ENCODE results near the gene ALDH1A3.
A peak's percentile ranks its signal among the peaks of the same experiment; 100 is the strongest.
"Not testable (repeated sequence)": the region's sequence is repeated elsewhere in the genome, so short reads cannot be mapped to it uniquely, and the experiment has no call there.

ALDH1A3 gene

DNA sequence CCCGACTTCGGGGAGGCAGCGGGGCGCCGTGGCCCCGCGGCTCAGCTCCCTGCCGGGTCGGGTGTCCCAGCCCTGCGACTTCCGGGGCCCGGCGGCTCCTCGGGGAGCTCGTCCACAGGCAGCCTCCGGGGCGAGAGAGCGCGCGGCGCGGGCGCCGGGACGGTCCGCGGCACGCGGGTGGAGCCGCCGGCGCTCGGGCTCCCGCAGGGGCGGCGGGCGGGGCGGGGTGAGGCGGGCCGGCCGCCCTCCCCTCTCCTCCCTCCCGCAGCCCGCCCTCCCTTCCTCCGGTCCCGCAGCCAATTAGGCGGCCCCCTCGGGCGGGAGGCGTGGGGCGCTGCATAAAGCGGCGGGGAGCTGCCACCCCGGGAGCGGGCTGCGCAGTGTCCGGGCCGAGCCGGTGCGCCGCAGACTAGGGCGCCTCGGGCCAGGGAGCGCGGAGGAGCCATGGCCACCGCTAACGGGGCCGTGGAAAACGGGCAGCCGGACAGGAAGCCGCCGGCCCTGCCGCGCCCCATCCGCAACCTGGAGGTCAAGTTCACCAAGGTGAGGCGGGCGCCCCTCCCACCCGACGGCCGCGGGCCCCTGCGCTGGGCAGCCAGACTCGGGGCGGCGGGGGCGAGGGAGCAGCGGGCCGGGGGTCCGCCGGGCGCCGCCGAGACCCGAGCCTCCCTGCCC is at the start of gene ALDH1A3:
Gene ALDH1A3 (plus strand): TSS at position 368 of the 675 bp plus-strand sequence. CDS start 77 bp downstream, at position 445.
- DNase-seq (ENCODE audit: extremely low read depth in 1 of 2, low read depth in 1 of 2): no peak

DNA sequence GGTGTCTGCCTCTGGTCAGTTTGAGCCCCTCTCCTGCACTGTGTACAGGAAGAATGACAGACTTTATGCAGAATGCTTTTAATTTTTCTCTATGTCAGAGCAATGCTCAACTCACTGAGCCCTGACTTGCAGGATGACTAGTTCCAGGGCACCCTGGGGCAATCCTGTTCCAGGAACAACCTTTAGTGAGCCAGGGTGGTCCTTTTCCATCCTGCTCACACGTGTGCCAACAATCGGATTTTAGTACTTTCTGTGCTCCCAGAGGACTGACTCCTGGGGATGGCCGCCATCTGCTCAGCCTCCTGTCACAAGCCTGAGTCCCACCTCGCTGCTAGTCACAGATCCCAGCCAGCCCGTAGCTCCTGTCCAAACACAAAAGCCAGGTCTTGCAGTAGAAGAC is 48.2 kb upstream of the ALDH1A3 start:
- no peak for DNase-seq (ENCODE audit: extremely low read depth in 1 of 2, low read depth in 1 of 2)

DNA sequence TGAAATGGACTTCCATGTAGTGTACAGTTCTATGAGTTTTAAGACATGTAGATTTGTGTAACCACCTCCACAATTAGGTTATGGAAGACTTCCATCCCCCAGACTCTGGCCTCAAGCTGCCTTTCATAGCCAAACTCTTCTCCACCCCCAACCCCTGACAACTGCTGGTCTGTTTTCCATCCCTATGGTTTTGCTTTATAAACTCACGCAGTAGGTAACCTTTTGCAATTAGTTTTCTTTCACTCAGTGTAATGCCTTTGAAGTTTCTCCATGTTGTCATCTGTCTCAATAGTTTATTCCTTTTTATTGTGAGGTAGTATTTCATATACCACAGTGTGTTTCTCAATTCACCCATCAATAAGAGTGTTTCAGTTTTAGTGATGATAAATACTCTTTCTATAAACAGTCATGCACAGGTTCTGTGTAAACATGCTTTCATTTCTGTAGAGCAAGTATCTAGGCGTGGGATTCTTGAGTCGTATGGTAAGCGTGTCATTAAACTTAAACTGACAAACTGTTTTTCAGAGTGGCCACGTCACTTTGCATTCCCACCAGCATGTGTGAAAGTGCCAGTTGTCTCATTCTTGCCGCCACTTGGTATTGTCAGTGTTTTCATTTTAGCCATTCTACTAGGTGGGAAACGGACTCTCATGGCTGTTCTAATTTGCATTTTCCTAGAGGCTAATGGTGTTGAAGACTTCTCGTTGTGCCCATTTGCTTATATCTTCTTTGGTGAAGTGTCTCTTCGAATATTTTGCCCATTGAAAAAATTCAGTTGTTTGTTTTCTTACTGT is 47.3 kb upstream of the ALDH1A3 start:
- no peak for DNase-seq (ENCODE audit: extremely low read depth in 1 of 2, low read depth in 1 of 2)

DNA sequence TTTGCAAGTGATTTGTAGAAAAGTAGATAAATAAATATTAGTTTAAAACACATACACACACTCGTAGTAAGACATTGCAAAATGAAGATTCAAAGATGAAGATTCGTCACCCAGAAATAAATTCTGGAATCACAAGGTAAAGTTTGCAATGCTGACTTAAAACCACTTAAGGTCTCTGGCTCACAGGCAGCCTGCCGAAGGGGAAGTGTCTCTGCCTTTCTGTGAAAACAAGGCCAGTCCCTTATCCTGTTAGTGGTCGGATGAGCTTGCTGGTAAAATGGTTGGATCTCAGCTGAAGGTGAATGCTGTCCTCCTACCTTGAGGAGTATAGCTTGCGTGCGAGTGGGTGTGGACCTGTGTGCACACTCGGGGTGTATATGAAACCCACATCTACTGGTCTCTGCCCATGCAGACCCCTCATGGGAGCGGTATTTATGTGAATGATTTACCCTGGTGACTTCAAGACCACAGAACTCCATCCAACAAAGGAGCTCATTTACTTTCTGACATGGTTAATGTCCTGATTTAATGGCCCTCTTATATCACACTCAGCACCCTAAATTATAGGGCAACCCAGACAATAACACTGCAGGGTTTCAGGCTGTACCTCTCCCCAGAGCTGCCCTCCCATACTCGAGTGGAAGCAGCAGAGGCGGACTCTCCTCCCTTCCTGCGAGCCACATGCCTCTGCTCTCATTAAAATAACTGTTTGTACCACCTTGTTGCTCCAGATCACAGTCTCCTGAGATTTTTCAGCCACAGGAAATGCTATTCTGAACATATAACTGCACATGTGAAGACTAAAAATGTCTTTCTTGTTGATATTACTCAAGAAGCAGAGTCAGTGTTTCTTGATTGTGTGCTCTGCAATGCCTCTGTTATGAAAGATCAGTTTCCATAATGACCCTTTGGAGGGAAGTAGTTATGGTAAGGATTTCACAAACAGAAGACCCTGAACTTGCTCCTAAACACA is 45.9 kb upstream of the ALDH1A3 start:
- no peak for DNase-seq (ENCODE audit: extremely low read depth in 1 of 2, low read depth in 1 of 2)

DNA sequence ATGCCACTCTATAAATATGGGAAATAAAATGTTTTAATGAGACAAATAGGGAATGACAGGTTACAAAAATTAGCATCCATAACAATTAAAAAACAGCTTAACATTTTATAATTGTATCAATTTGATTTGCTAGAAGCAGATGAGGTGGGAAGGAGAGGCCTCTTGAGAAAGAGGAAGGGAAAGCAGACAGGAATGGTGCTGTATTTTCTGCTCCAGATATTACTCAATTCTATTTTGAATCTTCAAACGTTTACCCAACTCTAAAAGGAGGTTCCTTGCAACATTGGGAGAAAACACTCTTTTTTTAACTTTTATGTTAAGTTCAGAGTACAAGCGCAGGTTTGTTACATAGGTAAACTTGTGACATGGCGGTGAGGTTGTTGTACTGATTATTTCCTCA is 44.9 kb upstream of the ALDH1A3 start:
- DNase-seq (ENCODE audit: extremely low read depth in 1 of 2, low read depth in 1 of 2): no peak

DNA sequence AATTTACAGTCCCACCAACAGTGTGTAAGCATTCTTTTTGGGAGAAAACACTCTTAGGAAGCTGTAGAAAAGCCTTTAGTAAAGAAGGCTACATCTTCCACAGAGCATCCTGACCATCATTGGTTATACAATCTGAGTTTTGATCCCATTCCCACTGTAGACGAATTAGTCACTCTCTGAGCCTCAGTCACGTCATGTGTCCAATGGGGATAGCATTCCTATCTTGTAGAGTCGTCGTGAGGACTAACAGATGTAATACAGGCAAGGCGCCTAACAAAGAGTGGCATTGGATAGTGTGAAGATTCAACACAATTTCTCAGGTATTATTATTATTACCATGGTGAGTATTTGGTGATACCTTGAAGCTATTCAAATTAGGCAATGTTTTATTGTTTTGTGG is 44.0 kb upstream of the ALDH1A3 start:
- no peak for DNase-seq (ENCODE audit: extremely low read depth in 1 of 2, low read depth in 1 of 2)

DNA sequence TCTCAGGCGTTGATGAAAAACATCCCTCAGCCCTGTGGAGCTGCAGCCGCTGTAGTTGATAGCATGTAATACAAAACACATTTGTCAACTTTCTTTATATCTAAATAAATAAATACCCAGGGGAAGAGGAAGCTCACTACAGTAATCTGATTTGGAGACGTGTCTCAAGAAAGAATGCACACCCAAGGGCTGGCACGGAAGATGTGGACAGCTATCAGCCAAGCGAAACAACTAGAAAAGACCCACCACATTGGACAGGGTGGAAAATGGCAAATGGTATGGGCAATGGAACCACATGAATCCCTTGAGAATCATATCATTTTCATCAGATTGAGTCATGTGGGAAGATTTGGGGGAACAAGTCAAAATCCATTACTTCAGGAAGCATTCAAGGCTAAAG is 43.1 kb upstream of the ALDH1A3 start:
- no peak for DNase-seq (ENCODE audit: extremely low read depth in 1 of 2, low read depth in 1 of 2)

DNA sequence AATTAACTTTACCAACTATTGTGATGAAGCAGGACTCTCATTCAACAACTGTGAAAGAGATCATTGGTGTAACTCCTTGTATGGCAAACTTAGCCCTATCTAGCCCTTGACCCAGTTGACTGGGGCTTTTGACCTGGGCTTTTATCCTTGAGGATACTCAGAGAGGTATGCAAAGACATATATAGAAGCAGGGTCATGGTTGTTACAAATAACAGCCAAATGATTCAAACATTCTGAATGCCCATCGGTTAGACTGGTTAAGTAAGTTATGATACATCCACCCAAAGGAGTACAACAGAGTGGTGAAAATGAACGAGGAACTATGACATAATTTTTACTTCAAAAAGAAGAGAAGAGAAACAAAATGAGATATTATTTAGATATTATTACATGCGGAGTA is 38.2 kb upstream of the ALDH1A3 start:
- no peak for DNase-seq (ENCODE audit: extremely low read depth in 1 of 2, low read depth in 1 of 2)

DNA sequence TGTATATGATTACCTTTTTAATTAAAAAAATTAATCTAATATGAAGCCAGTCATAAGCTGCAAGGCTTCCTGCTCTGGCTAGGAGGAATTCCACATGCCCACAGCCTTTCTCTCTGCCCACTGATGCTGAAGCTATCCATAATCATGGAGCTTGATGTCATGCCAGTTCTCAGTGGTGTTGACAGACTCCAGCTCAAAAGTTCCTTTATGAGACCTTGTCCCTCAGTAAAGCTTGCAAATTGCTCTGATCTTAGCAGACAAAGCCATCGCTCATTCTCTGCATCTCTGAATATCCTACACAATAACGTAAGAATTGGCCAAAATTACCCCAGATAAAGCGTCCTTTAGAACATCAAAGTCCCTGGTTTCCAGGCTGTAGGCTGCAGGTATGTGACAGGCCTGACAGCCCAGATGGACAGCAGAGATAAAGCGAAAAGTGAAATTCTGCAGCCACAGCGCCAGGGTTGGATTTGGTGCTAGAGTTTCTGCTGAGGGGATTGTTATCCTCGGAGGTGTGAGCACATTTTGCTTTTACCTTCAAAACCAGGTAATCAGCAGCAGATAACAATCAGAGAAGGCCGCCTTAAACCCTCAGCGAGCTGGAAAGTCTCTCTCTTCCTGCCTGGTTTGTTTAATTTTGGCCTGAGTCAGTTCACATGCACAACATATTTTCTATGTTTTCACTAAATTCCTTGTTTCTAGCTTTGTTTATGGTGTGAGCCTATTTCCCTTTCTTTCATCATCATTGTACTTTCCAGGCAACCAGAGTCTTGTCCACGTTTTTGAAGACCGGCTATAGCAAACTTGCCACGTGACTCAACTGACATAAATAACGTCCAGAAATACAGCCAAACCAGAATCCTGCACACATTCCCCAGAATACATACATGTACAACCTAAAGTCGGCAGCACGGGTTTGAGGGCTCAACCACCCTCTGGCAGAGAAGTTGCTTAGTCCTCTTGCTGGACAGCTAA is 36.6 kb upstream of the ALDH1A3 start:
- no peak for DNase-seq (ENCODE audit: extremely low read depth in 1 of 2, low read depth in 1 of 2)

DNA sequence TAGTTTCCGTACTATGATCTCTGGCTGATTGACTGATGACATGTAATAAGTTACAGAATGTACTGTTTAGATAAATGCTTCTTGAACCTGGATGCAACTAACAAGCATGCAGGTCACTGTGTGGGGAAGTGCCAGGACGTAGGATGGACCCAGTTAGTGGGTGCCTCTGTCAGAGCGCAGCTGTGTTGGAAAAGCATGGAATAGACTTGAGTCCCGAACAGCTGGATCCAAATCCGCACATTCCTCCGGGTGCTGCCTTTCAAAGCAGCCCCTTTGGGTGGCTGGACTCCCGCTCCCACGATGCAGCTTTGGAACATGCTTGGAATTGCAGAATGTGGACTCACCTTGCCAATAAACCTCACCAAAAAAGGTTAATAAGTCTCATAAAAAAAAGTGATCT is 35.5 kb upstream of the ALDH1A3 start:
- no peak for DNase-seq (ENCODE audit: extremely low read depth in 1 of 2, low read depth in 1 of 2)

DNA sequence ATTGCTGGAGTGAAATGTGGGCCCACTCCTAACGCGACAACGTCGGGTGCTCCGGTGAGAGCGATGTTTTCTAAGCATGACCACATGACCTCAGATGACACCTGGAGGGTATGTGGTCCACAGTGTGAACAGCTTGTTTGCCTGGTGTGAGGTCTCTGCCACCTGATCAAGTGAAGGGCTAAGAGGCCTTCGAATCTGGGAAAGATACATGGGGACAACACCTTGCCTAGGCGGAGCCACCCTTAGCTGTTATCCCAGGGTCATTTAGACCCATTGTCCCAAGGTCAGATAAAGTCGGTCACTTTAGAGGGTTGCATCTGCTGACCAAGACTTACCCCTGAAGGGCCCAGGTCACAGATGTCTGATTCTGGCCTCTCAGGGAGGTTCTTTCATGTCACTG is 34.9 kb upstream of the ALDH1A3 start:
- DNase-seq (ENCODE audit: extremely low read depth in 1 of 2, low read depth in 1 of 2): no peak

DNA sequence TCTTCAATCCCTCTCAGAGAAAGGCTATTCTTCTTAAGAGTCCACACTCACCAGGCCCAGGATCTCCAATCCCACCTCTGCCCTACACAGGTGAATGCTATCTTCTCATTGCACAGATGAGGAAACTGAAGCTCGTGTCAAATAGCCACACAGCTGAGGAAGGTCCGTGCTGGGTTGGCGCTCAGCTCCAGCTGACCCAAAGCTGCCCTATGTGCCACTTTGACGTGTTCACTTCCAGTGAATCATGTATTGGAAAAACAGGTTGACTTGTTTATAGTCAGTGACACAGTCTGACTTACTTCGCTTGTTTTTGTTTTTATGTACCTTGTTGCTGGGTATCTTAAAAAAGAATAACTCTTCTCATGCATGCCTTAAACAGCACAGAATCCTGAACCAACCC is 32.4 kb upstream of the ALDH1A3 start:
- DNase-seq (ENCODE audit: extremely low read depth in 1 of 2, low read depth in 1 of 2): no peak

DNA sequence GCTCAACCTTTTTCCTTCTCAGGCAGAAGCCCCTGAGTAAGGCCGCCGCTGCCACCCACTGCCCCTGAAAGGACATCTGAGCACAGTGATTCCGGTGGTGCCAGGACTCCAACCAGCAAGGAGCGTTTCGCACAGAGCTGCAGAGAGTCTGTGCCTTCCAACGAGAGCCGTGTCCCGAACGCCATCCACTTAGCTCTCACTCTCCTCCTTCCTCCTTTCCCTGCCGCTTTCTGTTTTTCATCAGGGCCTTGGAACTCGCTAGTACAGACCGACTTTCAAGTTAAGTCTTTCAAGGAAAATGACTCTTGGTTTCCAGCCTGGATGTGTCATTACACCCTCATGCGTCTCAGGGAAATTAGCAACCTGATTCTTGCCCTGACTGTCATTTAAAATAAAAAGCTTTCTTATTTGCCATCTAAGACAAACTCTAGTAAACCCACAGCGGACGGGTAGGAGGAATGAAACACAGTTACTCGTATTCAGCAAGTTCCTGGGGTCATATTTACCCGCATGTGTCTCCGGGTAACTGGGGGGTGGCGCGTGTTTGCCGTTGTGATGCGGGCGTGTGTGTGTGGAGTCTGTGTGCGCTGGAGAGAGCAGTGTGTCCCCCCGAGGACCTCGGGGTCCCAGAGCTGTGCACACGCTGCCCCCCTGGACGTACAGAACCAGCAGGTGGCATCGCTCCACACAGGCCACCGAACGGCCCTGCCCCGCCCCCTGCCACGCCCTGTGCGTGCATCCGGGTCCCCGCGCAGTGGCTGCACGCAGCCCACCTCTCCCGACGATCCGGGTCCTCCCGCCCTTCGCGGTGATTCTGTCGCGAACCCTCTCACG is 30.4 kb upstream of the ALDH1A3 start:
- peak; percentile 15 to 37 for DNase-seq (ENCODE audit: extremely low read depth in 1 of 2, low read depth in 1 of 2)

DNA sequence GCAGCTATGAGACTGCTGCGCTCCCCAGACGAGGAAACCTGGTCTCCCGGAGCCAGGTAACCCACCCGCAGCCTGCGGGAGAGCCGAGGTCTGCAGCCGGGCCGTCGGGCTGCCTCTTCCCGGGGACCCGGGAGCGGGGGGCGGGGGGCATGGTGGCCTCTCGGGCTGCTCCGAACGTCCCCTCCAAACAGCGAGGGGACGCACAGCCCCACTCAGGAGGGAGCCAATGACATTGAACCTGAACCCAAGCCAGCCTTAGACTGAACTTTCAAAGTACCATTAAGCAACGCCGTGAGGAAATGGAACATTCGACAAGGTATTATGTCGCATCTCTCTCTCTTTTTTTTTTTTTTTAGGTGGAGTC is 29.8 kb upstream of the ALDH1A3 start:
- no peak for DNase-seq (ENCODE audit: extremely low read depth in 1 of 2, low read depth in 1 of 2)

DNA sequence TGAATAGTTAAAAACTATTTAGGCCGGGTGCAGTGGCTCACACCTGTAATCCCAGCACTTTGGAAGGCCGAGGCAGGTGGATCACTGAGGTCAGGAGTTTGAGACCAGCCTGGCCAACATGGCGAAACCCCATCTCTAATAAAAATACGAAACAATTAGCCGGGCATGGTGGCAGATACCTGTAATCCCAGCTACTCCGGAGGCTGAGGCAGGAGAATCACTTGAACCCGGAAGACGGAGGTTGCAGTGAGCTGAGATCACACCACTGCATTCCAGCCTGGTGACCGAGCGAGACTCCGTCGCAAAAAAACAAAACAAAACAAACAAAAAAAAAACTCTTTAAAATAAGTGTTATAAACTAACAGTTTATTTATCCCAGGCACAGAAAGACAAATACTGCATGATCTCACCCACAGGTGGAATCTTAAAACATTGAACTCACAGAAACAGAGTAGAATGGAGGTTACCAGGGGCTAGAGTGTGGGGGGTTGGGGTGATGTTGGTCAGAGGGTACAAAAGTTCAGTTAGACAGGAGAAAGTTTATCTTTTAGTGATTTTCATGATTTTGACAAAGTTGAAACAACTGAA is 28.1 kb upstream of the ALDH1A3 start:
- DNase-seq (ENCODE audit: extremely low read depth in 1 of 2, low read depth in 1 of 2): not testable (repeated sequence)

DNA sequence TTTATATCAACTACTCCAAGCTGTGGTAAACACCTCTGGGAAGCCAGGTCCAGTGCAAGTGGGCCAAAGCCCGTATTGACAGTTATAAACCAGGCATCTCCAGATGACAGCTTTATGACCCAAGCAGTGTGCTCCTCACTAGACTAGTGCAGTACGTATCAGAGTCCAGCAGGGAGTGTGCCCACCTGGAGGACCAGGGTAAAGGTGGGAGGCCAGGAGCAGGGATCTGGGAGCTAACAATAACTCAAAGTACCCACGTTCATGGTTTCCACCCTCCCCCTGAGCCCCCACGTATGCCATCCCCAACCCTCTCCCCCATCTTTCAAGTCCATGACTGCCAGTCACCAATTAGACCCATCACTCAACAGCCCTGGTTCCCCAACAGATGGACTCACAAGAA is 27.0 kb upstream of the ALDH1A3 start:
- DNase-seq (ENCODE audit: extremely low read depth in 1 of 2, low read depth in 1 of 2): no peak

DNA sequence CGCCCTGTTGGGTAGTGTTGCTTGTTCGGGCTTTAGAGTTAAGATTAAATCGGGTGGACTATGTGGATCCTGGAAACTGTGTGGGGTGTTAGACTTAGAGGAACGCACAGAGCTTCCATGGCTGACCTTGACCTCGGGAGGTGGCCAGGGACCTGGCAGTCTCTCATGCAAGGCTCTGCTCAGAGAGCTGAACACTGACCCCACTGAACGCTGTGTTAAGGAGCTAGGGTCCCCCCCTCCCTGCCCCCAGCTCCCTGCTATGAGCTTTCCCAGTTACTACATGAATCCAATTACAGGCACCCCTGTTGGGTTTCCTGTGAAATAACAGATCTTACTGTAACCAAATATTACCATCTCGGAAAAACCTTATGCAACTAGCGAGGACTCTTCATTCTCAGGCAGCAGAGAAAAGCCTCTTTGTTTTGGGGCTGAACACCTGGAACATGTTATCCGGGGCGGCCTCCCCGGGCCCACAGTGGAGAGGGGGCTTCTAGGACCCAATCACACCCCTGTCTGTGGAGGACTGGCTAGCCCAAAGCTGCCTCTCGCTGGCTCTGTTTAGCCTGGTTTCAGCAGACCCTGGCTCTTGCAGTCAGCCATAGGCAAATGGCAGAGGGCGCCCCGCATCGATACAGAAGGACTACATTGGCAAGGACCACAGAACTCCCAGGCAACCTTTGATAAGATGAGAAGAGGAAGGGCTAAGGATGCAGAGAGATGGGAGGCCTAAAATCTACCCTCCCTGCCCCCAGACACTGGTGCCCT is 25.8 kb upstream of the ALDH1A3 start:
- DNase-seq (ENCODE audit: extremely low read depth in 1 of 2, low read depth in 1 of 2): no peak

DNA sequence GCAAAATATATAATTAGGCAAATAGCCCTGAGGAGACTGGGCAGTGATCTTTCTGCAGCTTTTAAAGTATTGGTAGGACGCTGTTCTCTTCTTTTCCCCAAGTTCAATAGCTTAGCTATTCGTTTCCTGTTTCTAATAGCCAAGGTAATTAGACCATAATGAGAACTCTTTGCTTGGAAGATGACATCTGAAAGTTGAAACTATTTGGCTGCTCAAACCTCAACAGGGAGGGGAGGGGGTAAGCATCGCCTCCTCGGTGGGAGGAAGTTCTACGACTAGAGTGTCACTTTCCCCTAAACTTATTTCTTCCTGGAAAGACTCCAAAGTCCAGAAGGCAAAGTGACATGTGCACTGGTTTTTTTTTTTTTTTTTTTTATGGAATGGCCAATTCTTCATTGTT is 22.8 kb upstream of the ALDH1A3 start:
- DNase-seq (ENCODE audit: extremely low read depth in 1 of 2, low read depth in 1 of 2): no peak

Measured in activated CD8-positive, alpha-beta memory T cell treated with anti-CD3 and anti-CD28 coated beads for 1 hour (primary cell).